SK-N-SH treated with all-trans-retinoic acid at 6 μM for 48 hours (cell line): ENCODE results near the gene NPAS1.
A peak's percentile ranks its signal among the peaks of the same experiment; 100 is the strongest.
"Not testable (repeated sequence)": the region's sequence is repeated elsewhere in the genome, so short reads cannot be mapped to it uniquely, and the experiment has no call there.

ENCODE experiments used
- ATAC-seq: fragments of 200-7000 bp; cut with Tn5 transposase; 3 replicates; pipeline ENCODE4 v1.9.1; 2020; ENCODE audit warnings: mild to moderate bottlenecking, moderate library complexity
- ARNTL ChIP-seq: fragments of 450-650 bp; formaldehyde crosslinking; IDR thresholded peaks from 2 replicates; pipeline ENCODE4 v1.5.0; 2020; ENCODE audit warnings: low read depth, mild to moderate bottlenecking, moderate library complexity, borderline replicate concordance
- CSDC2 ChIP-seq: fragments of 250-450 bp; sonication (Bioruptor Pico); IDR thresholded peaks from 2 replicates; pipeline ENCODE4 v1.5.0; 2020; ENCODE audit warnings: mild to moderate bottlenecking, moderate library complexity
- ESRRG ChIP-seq: fragments of 250-450 bp; sonication (Bioruptor Pico); IDR thresholded peaks from 2 replicates; pipeline ENCODE4 v1.6.1; 2021; ENCODE audit warnings: mild to moderate bottlenecking
- GLIS3 ChIP-seq: fragments of 250-450 bp; sonication (Bioruptor Pico); IDR thresholded peaks from 2 replicates; pipeline ENCODE4 v1.5.0; 2020; ENCODE audit warnings: mild to moderate bottlenecking, moderate library complexity
- ISL1 ChIP-seq: fragments of 250-450 bp; sonication (Bioruptor Pico); IDR thresholded peaks from 2 replicates; pipeline ENCODE4 v2.1.2; 2022; ENCODE audit warnings: mild to moderate bottlenecking, moderate library complexity
- OSR1 ChIP-seq: fragments of 250-450 bp; sonication (Bioruptor Pico); IDR thresholded peaks from 2 replicates; pipeline ENCODE4 v1.8.0; 2022; ENCODE audit warnings: moderate library complexity, mild to moderate bottlenecking, inconsistent platforms
- PATZ1 ChIP-seq: fragments of 250-450 bp; sonication (Bioruptor Pico); IDR thresholded peaks from 2 replicates; pipeline ENCODE4 v1.8.0; 2020; ENCODE audit warnings: mild to moderate bottlenecking, moderate library complexity, borderline replicate concordance
- PPARA ChIP-seq: fragments of 250-450 bp; sonication (Bioruptor Pico); IDR thresholded peaks from 2 replicates; pipeline ENCODE4 v1.5.0; 2020; ENCODE audit warnings: mild to moderate bottlenecking, borderline replicate concordance
- RARB ChIP-seq: fragments of 250-450 bp; sonication (Bioruptor Pico); IDR thresholded peaks from 2 replicates; pipeline ENCODE4 v1.8.0; 2021; ENCODE audit warnings: mild to moderate bottlenecking, moderate library complexity
- SNAI2 ChIP-seq: fragments of 250-450 bp; sonication (Bioruptor Pico); IDR thresholded peaks from 2 replicates; pipeline ENCODE4 v1.5.0; 2020; ENCODE audit warnings: mild to moderate bottlenecking, moderate library complexity
- TSHZ2 ChIP-seq: fragments of 250-450 bp; sonication (Bioruptor Pico); IDR thresholded peaks from 2 replicates; pipeline ENCODE4 v1.5.0; 2020; ENCODE audit warnings: mild to moderate bottlenecking, moderate library complexity
- ZC3H10 ChIP-seq: fragments of 250-450 bp; sonication (Bioruptor Pico); IDR thresholded peaks from 2 replicates; pipeline ENCODE4 v1.5.1; 2021; ENCODE audit warnings: mild to moderate bottlenecking, moderate library complexity
- ZFP3 ChIP-seq: fragments of 250-450 bp; sonication (Bioruptor Pico); IDR thresholded peaks from 2 replicates; pipeline ENCODE4 v1.5.0; 2020; ENCODE audit warnings: mild to moderate bottlenecking, moderate library complexity
- ZFP30 ChIP-seq: fragments of 450-650 bp; formaldehyde crosslinking; IDR thresholded peaks from 2 replicates; pipeline ENCODE4 v1.5.0; 2022; ENCODE audit warnings: mild to moderate bottlenecking, moderate library complexity
- ZNF70 ChIP-seq: fragments of 450-650 bp; formaldehyde crosslinking; IDR thresholded peaks from 2 replicates; pipeline ENCODE4 v1.5.0; 2020; ENCODE audit warnings: mild to moderate bottlenecking, moderate library complexity
- ZNF8 ChIP-seq: fragments of 450-650 bp; formaldehyde crosslinking; IDR thresholded peaks from 2 replicates; pipeline ENCODE4 v1.5.0; 2020; ENCODE audit warnings: mild to moderate bottlenecking, moderate library complexity
- TF ChIP-seq, protein P1 (sequence below): fragments of 250-450 bp; sonication (Bioruptor Pico); IDR thresholded peaks from 2 replicates; pipeline ENCODE4 v1.5.1; 2021; ENCODE audit warnings: mild to moderate bottlenecking, moderate library complexity
- TF ChIP-seq, protein P2 (sequence below): fragments of 250-450 bp; sonication (Bioruptor Pico); IDR thresholded peaks from 2 replicates; pipeline ENCODE4 v1.5.1; 2020; ENCODE audit warnings: low read depth, mild to moderate bottlenecking, moderate library complexity

Gene NPAS1

DNA sequence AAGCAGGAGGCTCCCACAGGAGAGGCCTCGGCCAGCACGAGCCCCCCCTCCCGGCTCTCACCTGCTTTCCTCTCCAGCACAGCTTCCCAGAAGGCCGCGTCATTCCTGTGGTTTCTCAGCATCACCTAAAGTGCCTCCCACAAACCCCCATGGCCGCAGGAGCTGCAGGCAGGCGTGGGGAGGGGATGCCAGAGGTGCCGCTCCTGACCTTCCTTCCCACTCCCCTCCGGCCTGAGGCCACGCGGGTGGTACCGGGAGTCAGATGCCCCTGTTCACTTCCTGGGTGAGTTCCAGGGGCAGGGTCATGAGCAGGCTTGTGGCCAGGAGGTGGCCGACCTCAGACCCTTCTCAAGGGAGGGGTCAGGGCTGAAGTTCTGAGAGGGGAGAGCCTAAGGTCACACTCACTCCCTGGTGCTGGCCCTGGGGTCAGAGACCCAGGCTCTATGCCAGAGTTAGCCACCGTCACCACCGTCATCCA is 14.4 kb upstream of the NPAS1 start (continued):
- no peak for TF ChIP-seq ARNTL (CRISPR knock-in tag)
- no peak for TF ChIP-seq PPARA
- no peak for TF ChIP-seq ZNF70
- TF ChIP-seq ZFP30 (CRISPR knock-in tag): no peak
- TF ChIP-seq ISL1: no peak
- TF ChIP-seq CSDC2 (CRISPR knock-in tag): no peak
- TF ChIP-seq, protein P1, sequence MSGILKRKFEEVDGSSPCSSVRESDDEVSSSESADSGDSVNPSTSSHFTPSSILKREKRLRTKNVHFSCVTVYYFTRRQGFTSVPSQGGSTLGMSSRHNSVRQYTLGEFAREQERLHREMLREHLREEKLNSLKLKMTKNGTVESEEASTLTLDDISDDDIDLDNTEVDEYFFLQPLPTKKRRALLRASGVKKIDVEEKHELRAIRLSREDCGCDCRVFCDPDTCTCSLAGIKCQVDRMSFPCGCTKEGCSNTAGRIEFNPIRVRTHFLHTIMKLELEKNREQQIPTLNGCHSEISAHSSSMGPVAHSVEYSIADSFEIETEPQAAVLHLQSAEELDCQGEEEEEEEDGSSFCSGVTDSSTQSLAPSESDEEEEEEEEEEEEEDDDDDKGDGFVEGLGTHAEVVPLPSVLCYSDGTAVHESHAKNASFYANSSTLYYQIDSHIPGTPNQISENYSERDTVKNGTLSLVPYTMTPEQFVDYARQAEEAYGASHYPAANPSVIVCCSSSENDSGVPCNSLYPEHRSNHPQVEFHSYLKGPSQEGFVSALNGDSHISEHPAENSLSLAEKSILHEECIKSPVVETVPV (CRISPR knock-in tag): no peak
- TF ChIP-seq GLIS3 (CRISPR knock-in tag): no peak
- no peak for TF ChIP-seq ESRRG (CRISPR knock-in tag)
- no peak for TF ChIP-seq OSR1 (CRISPR knock-in tag)

- ATAC-seq: peak; percentile 50; the same call in 2 of the 3 replicates
- no peak for TF ChIP-seq ZNF8 (CRISPR knock-in tag)
- TF ChIP-seq, all 23 proteins: peak for 0
Observed at GRCh38 chr19:47005873-47006272, 13.8 kb upstream of the NPAS1 start.

GRCh38 chr19:47006496-47006895 is 13.1 kb upstream of the NPAS1 start:
- no peak for TF ChIP-seq ZFP30 (CRISPR knock-in tag)
- no peak for TF ChIP-seq PPARA
- no peak for TF ChIP-seq ZC3H10
- no peak for TF ChIP-seq SNAI2 (CRISPR knock-in tag)
- TF ChIP-seq ARNTL (CRISPR knock-in tag): no peak
- TF ChIP-seq CSDC2 (CRISPR knock-in tag): no peak
- TF ChIP-seq RARB (CRISPR knock-in tag): no peak
- TF ChIP-seq TSHZ2 (CRISPR knock-in tag): no peak
- TF ChIP-seq, protein P2, sequence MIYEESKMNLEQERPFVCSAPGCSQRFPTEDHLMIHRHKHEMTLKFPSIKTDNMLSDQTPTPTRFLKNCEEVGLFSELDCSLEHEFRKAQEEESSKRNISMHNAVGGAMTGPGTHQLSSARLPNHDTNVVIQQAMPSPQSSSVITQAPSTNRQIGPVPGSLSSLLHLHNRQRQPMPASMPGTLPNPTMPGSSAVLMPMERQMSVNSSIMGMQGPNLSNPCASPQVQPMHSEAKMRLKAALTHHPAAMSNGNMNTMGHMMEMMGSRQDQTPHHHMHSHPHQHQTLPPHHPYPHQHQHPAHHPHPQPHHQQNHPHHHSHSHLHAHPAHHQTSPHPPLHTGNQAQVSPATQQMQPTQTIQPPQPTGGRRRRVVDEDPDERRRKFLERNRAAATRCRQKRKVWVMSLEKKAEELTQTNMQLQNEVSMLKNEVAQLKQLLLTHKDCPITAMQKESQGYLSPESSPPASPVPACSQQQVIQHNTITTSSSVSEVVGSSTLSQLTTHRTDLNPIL: no peak
- TF ChIP-seq ZFP3 (CRISPR knock-in tag): no peak
- ATAC-seq: no peak

- ATAC-seq: not testable (repeated sequence)
Observed at GRCh38 chr19:47010549-47010948, 9.1 kb upstream of the NPAS1 start.

GRCh38 chr19:47012617-47013016 is 7.0 kb upstream of the NPAS1 start:
- ATAC-seq: peak; percentile 34
- TF ChIP-seq ZFP30 (CRISPR knock-in tag): no peak
- TF ChIP-seq, protein P2: no peak
- no peak for TF ChIP-seq ISL1
- no peak for TF ChIP-seq RARB (CRISPR knock-in tag)
- TF ChIP-seq SNAI2 (CRISPR knock-in tag): no peak
- TF ChIP-seq PPARA: no peak
- TF ChIP-seq CSDC2 (CRISPR knock-in tag): no peak
- TF ChIP-seq PATZ1: no peak
